Measurements from ENCODE around the gene CLDN6. TPM values are rescaled to one million over a fixed set of nuclear protein-coding genes. Genes with fewer than 3 reads are reported as not detected.

The CLDN6 gene
- total RNA-seq, 4 donors from 2014 or later = not detected

DNA sequence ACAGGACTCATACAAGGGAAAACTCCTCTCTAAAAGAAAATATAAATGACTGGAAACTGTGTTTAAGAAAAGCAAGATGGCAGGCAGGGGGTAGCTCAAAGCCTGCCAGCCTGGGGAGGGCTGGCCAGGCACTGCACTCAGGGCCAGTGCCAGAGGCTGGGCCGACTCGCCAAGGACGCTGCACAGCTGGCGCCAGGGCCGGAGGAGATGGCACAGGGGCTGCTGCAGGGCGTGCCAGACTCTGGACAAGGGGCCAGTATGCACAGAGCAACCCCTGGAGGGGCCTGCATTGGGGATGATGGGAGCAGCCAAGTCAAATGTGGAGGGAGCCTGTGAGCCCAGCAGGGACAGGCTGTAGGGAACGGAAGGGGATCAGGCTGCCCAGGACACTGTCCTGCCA lies 41.8 kb downstream of the CLDN6 start:
- H3K4me3 ChIP-seq (replicated peaks in 1 of 3) = no peak overlapping the region
- intact Hi-C loops (cut with DNase I) = no loop called here
- WGBS, 2 donors = 89 to 94% methylated on average over 7 of the region's 7 CpGs
- H3K9me3 ChIP-seq = no peaks in the 10 kb centered on the region
- H3K27me3 ChIP-seq = no peaks in the 10 kb centered on the region
- no peak for TF ChIP-seq POLR2A (IDR thresholded peaks at IDR 0.05)
- TF ChIP-seq, protein P1, sequence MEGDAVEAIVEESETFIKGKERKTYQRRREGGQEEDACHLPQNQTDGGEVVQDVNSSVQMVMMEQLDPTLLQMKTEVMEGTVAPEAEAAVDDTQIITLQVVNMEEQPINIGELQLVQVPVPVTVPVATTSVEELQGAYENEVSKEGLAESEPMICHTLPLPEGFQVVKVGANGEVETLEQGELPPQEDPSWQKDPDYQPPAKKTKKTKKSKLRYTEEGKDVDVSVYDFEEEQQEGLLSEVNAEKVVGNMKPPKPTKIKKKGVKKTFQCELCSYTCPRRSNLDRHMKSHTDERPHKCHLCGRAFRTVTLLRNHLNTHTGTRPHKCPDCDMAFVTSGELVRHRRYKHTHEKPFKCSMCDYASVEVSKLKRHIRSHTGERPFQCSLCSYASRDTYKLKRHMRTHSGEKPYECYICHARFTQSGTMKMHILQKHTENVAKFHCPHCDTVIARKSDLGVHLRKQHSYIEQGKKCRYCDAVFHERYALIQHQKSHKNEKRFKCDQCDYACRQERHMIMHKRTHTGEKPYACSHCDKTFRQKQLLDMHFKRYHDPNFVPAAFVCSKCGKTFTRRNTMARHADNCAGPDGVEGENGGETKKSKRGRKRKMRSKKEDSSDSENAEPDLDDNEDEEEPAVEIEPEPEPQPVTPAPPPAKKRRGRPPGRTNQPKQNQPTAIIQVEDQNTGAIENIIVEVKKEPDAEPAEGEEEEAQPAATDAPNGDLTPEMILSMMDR (IDR thresholded peaks at IDR 0.05) = no peak
- DNase-seq = no peak
- H3K27ac ChIP-seq = no peak overlapping the region
- H3K36me3 ChIP-seq = no peaks in the 10 kb centered on the region
- peaks cover 10 to 28% of the 10 kb centered on the region in 2 donors for H3K4me1 ChIP-seq

DNA sequence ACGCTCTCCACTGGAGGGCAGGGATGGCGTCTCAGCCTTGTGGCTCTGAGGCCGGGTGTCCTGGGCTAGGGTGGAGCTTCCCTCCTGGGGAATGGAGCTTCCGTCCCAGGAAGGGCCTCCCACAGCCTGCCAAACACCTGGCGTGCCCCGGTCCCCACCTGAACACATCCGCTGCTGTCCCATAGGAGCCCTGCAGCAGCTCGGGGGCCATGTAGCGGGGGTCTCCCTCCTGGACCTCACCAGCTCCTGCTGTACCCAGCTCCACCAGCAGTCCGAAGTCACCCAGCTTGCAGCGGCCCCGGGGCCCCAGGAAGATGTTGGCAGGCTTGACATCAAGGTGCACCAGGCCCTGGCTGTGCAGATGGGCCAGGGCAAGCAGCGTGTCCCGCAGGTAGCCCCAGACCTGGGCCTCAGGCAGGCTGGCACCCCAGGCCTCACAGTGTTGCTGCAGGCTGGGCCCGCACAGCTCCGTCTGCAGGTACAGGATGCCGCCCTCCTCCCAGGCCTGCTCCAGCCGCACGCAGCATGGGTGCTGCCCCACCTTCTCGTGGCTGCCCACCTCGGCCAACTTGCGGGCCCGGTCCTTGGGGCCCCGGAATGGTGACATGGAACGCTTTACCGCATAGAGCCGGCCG lies 42.7 kb downstream of the CLDN6 start:
- Histone ChIP-seq H3K27me3 (no peaks in the 10 kb centered on the region), H3K4me3 (replicated peaks in 1 of 3) (no peak overlapping the region), H3K36me3 (no peaks in the 10 kb centered on the region), H3K9me3 (no peaks in the 10 kb centered on the region), H3K27ac (no peak overlapping the region), H3K4me1 (peaks cover 10 to 30% of the 10 kb centered on the region in 2 donors)
- TF ChIP-seq POLR2A (IDR thresholded peaks at IDR 0.05) = no peak
- TF ChIP-seq, protein P1 (IDR thresholded peaks at IDR 0.05) = no peak
- intact Hi-C loops (cut with DNase I) = no loop called here
- 96 to 97% methylated on average over 6 to 10 of the region's 28 CpGs for WGBS, 2 donors
- no peak for DNase-seq

GRCh38 chr16:2974319-2975056 lies 43.5 kb downstream of the CLDN6 start:
- no peak for DNase-seq
- intact Hi-C loops (cut with DNase I) = no loop called here
- TF ChIP-seq, protein P1 (IDR thresholded peaks at IDR 0.05) = no peak
- no peak for TF ChIP-seq POLR2A (IDR thresholded peaks at IDR 0.05)
- Histone ChIP-seq H3K4me1 (peaks cover 13 to 30% of the 10 kb centered on the region in 2 donors), H3K9me3 (no peaks in the 10 kb centered on the region), H3K27ac (no peak overlapping the region), H3K27me3 (no peaks in the 10 kb centered on the region), H3K36me3 (no peaks in the 10 kb centered on the region), H3K4me3 (replicated peaks in 1 of 3) (no peak overlapping the region)
- 94 to 100% methylated on average over 2 to 7 of the region's 15 CpGs for WGBS, 2 donors

GRCh38 chr16:2973605-2974318 lies 44.2 kb downstream of the CLDN6 start:
- H3K9me3 ChIP-seq = no peaks in the 10 kb centered on the region
- WGBS, 2 donors = 30 to 80% methylated on average over 2 to 11 of the region's 17 CpGs
- H3K4me3 ChIP-seq (replicated peaks in 1 of 3) = no peak overlapping the region
- intact Hi-C loops (cut with DNase I) = no loop called here
- TF ChIP-seq, protein P1 (IDR thresholded peaks at IDR 0.05) = no peak
- TF ChIP-seq POLR2A (IDR thresholded peaks at IDR 0.05) = no peak
- H3K36me3 ChIP-seq = no peaks in the 10 kb centered on the region
- H3K4me1 ChIP-seq = peaks cover 15 to 31% of the 10 kb centered on the region in 2 donors
- H3K27ac ChIP-seq = no peak overlapping the region
- no peak for DNase-seq
- H3K27me3 ChIP-seq = no peaks in the 10 kb centered on the region

All from thyroid gland (tissue), 4 donors.